GM12878 (cell line): Measurements from ENCODE around the gene TPM4. TPM values are rescaled to one million over a fixed set of nuclear protein-coding genes. Genes with fewer than 3 reads are reported as not detected.

Source experiments
- ATAC-seq: fragments of 200-7000 bp; cut with Tn5 transposase; 3 replicates; pipeline ENCODE4 v1.9.1; 2020; ENCODE audit warnings: mild to moderate bottlenecking, moderate library complexity
- BruUV-seq: library from RNA; stranded (reverse); fragments of 400-500 nt; replicated peaks from 2 replicates; lab custom pipeline; 2021; lab: Mats Ljungman, UMichigan
- CTCF ChIA-PET: fragments of 300-600 bp; sonication (Branson Sonifier 250); formaldehyde crosslinking; extraction: SDS; loops from one replicate; lab custom pipeline; 2021; ENCODE audit warnings: inconsistent platforms; lab: Yijun Ruan, JAX
- POLR2A ChIA-PET: fragments of 350-600 bp; formaldehyde crosslinking; extraction: SDS; loops from one replicate; lab custom pipeline; 2021; ENCODE audit warnings: inconsistent platforms; lab: Charles Lee
- RAD21 ChIA-PET: fragments of 300-600 bp; sonication (Branson Sonifier 250); formaldehyde crosslinking; loops from one replicate; lab custom pipeline; 2023; ENCODE audit warnings: antibody characterized with exemption; ENCODE audit not compliant: unreplicated experiment; lab: Charles Lee
- SMC1A ChIA-PET: fragments of 300-600 bp; sonication (Branson Sonifier 250); formaldehyde crosslinking; loops from one replicate; lab custom pipeline; 2023; ENCODE audit not compliant: unreplicated experiment, uncharacterized antibody; lab: Charles Lee
- DNase-seq: peaks from one replicate; pipeline ENCODE4 v3.0.0-alpha.2; 2011; ENCODE audit warnings: low read depth, low spot score
- FAIRE-seq: peaks from 3 replicates; lab custom pipeline; 2011; peaks lifted over from hg19 to GRCh38; lab: Jason Lieb, UNC
- H2AFZ ChIP-seq: 2 replicates; pipeline ENCODE4 v1.6.0; 2011; ENCODE audit warnings: low read depth, low read length, control low read depth; ENCODE audit not compliant: control insufficient read depth
- H3K27ac ChIP-seq: 2 replicates; pipeline ENCODE4 v1.5.1; 2011; ENCODE audit warnings: control low read depth; ENCODE audit not compliant: control insufficient read depth, insufficient read depth
- H3K27me3 ChIP-seq, 2 experiments: replicated peaks in 1 of 2; 2 replicates each; pipeline versions ENCODE4 v1.6.0 to v1.6.1; 2011; ENCODE audit warnings: low read length in 1 of 2; ENCODE audit not compliant: control insufficient read depth in 2 of 2, insufficient read depth in 2 of 2
- H3K36me3 ChIP-seq, 2 experiments: 2 replicates each; pipeline ENCODE4 v1.5.1; 2011; ENCODE audit warnings: low read length in 1 of 2; ENCODE audit not compliant: control insufficient read depth in 2 of 2, insufficient read depth in 2 of 2
- H3K4me1 ChIP-seq: 2 replicates; pipeline ENCODE4 v1.6.1; 2011; ENCODE audit warnings: mild to moderate bottlenecking, low read length, moderate library complexity, mixed read lengths; ENCODE audit not compliant: control insufficient read depth, insufficient read depth
- H3K4me2 ChIP-seq: 2 replicates; pipeline ENCODE4 v1.6.0; 2011; ENCODE audit warnings: control low read depth; ENCODE audit not compliant: control insufficient read depth, insufficient read depth
- H3K4me3 ChIP-seq: fragments of 200-600 bp; sonication (generic); 2 replicates; pipeline ENCODE4 v1.5.1; 2016
- H3K79me2 ChIP-seq: 2 replicates; pipeline ENCODE4 v1.6.0; 2011; ENCODE audit warnings: low read length; ENCODE audit not compliant: control insufficient read depth, insufficient read depth
- H3K9ac ChIP-seq: 2 replicates; pipeline ENCODE4 v1.8.0; 2011; ENCODE audit warnings: low read length, control low read depth, mixed read lengths; ENCODE audit not compliant: control insufficient read depth, insufficient read depth
- H3K9me3 ChIP-seq: replicated peaks from 3 replicates; pipeline ENCODE4 v1.5.1; 2011; ENCODE audit warnings: mild to moderate bottlenecking, low read length; ENCODE audit not compliant: control insufficient read depth, insufficient read depth
- H4K20me1 ChIP-seq: 2 replicates; pipeline ENCODE4 v1.6.0; 2011; ENCODE audit not compliant: control insufficient read depth, insufficient read depth
- BCL11A ChIP-seq: IDR thresholded peaks from 2 replicates; pipeline ENCODE4 v1.6.1; 2011; ENCODE audit warnings: low read depth, low read length
- CBX3 ChIP-seq: fragments of 200-600 bp; sonication (generic); IDR thresholded peaks from 2 replicates; pipeline ENCODE4 v1.6.1; 2016; ENCODE audit warnings: low read depth, borderline replicate concordance
- HDGF ChIP-seq: fragments of 450-650 bp; IDR thresholded peaks from 2 replicates; pipeline ENCODE4 v1.6.1; 2016; ENCODE audit warnings: antibody characterized with exemption
- MEF2B ChIP-seq: fragments of 450-650 bp; IDR thresholded peaks from 2 replicates; pipeline ENCODE4 v1.6.1; 2018; ENCODE audit warnings: mild to moderate bottlenecking, moderate library complexity; ENCODE audit not compliant: partially characterized antibody, poor library complexity, severe bottlenecking
- MTA2 ChIP-seq: fragments of 450-650 bp; IDR thresholded peaks from 2 replicates; pipeline ENCODE4 v1.6.1; 2016; ENCODE audit warnings: low read depth, mild to moderate bottlenecking, moderate library complexity
- NFIC ChIP-seq: IDR thresholded peaks from 2 replicates; pipeline ENCODE4 v1.6.1; 2012; ENCODE audit warnings: low read depth, mild to moderate bottlenecking, inconsistent platforms, low read length, moderate library complexity
- NFYA ChIP-seq: IDR thresholded peaks from 2 replicates; pipeline ENCODE4 v1.6.1; 2011; ENCODE audit warnings: low read depth, mild to moderate bottlenecking, low read length, improper control_type of control experiment, borderline replicate concordance
- NFYB ChIP-seq: IDR thresholded peaks from 2 replicates; pipeline ENCODE4 v1.6.1; 2011; ENCODE audit warnings: low read depth, mild to moderate bottlenecking, low read length, improper control_type of control experiment, moderate library complexity; ENCODE audit not compliant: insufficient read depth
- NRF1 ChIP-seq: conservative IDR thresholded peaks from 2 replicates; pipeline ENCODE4 v1.6.1; 2011; ENCODE audit warnings: mild to moderate bottlenecking, low read depth, low read length, improper control_type of control experiment
- POLR2AphosphoS2 ChIP-seq: IDR thresholded peaks from 2 replicates; pipeline ENCODE4 v1.6.1; 2011; ENCODE audit warnings: low read depth, mild to moderate bottlenecking, low read length, improper control_type of control experiment, moderate library complexity
- POU2F2 ChIP-seq: IDR thresholded peaks from 3 replicates; pipeline ENCODE4 v1.6.1; 2011; ENCODE audit warnings: low read depth, mild to moderate bottlenecking, low read length, borderline replicate concordance
- RBBP5 ChIP-seq: fragments of 200-600 bp; sonication (generic); conservative IDR thresholded peaks from 2 replicates; pipeline ENCODE4 v1.6.1; 2016
- RCOR1 ChIP-seq: conservative IDR thresholded peaks from 2 replicates; pipeline ENCODE4 v1.6.1; 2012; ENCODE audit warnings: low read depth, low read length, improper control_type of control experiment
- SIX5 ChIP-seq: IDR thresholded peaks from 2 replicates; pipeline ENCODE4 v1.6.1; 2011; ENCODE audit warnings: mild to moderate bottlenecking, low read depth, low read length, moderate library complexity; ENCODE audit not compliant: severe bottlenecking
- SMAD1 ChIP-seq: fragments of 450-650 bp; IDR thresholded peaks from 2 replicates; pipeline ENCODE4 v1.6.1; 2018; ENCODE audit warnings: mild to moderate bottlenecking, low read depth; ENCODE audit not compliant: partially characterized antibody
- SMARCA5 ChIP-seq: fragments of 450-650 bp; IDR thresholded peaks from 2 replicates; pipeline ENCODE4 v1.6.1; 2017; ENCODE audit warnings: mild to moderate bottlenecking
- SP1 ChIP-seq: IDR thresholded peaks from one replicate; pipeline ENCODE4 v1.6.1; 2011; ENCODE audit warnings: low read depth, low read length
- SREBF1 ChIP-seq: IDR thresholded peaks from 2 replicates; pipeline ENCODE4 v1.6.1; 2012; ENCODE audit warnings: mild to moderate bottlenecking, low read length
- SREBF2 ChIP-seq: IDR thresholded peaks from 2 replicates; pipeline ENCODE4 v1.6.1; 2012; ENCODE audit warnings: mild to moderate bottlenecking, low read length
- WRNIP1 ChIP-seq: IDR thresholded peaks from 2 replicates; pipeline ENCODE4 v1.6.1; 2011; ENCODE audit warnings: low read depth, low read length, improper control_type of control experiment, borderline replicate concordance
- ZNF384 ChIP-seq: IDR thresholded peaks from 2 replicates; pipeline ENCODE4 v1.6.1; 2012; ENCODE audit warnings: low read depth, mild to moderate bottlenecking, low read length, improper control_type of control experiment, borderline replicate concordance
- WGBS: methylation state at CpG from one replicate; pipeline ENCODE4 v1.1.6; 2016; ENCODE audit warnings: low lambda C conversion rate; ENCODE audit not compliant: insufficient replicate concordance, insufficient coverage; ENCODE audit errors: missing lambda C conversion rate; 5-methylcytosine and 5-hydroxymethylcytosine counted together
- in situ Hi-C: fragments of 300-500 bp; cut with MboI; formaldehyde crosslinking; loops from 9 replicates; pipeline ENCODE4 v1.14.3; 2018; ENCODE audit warnings: mixed read lengths
- intact Hi-C: fragments of 100-400 bp; cut with micrococcal nuclease; formaldehyde crosslinking; loops from one replicate; pipeline ENCODE4 v1.14.2; 2022; ENCODE audit not compliant: unreplicated experiment
- polyA plus RNA-seq, 11 experiments: library from polyadenylated mRNA; depleted of rRNA in 4 of 11; unstranded in 6 of 11; stranded (reverse) in 5 of 11; fragments of >200 nt; fragmentation: Nextera tagmentation in 4 of 11; fragmentation: Illumina TruSeq in 1 of 11; extraction: Ambion mirVana in 4 of 11; extraction: Trizol in 1 of 11; gene quantifications; 1 replicate in 1 of 11; 2 replicates in 10 of 11; pipeline versions ENCODE4 v1.2.1 to v1.2.3, GENCODE V29; 2011 to 2016; ENCODE audit warnings: inconsistent platforms in 2 of 11, missing spikeins in 2 of 11, low read depth in 1 of 11
- total RNA-seq, 4 experiments: library from RNA; depleted of rRNA in 3 of 4; stranded (reverse); fragments of >200 nt in 3 of 4; fragmentation: Illumina TruSeq in 1 of 4; extraction: Trizol in 1 of 4; gene quantifications; 2 replicates each; pipeline versions ENCODE4 v1.2.1 to v1.2.3, GENCODE V29; 2013 to 2021
- TF ChIP-seq, protein P1 (sequence below): IDR thresholded peaks from 2 replicates; pipeline ENCODE4 v1.6.1; 2012; ENCODE audit warnings: low read length, inconsistent platforms

Gene TPM4
- total and polyA plus RNA-seq, 10 of the 15 experiments (the other 5 are each of a cell fraction or from before 2014, with no cell fraction given) = 183 to 620 (median 407) TPM

DNA sequence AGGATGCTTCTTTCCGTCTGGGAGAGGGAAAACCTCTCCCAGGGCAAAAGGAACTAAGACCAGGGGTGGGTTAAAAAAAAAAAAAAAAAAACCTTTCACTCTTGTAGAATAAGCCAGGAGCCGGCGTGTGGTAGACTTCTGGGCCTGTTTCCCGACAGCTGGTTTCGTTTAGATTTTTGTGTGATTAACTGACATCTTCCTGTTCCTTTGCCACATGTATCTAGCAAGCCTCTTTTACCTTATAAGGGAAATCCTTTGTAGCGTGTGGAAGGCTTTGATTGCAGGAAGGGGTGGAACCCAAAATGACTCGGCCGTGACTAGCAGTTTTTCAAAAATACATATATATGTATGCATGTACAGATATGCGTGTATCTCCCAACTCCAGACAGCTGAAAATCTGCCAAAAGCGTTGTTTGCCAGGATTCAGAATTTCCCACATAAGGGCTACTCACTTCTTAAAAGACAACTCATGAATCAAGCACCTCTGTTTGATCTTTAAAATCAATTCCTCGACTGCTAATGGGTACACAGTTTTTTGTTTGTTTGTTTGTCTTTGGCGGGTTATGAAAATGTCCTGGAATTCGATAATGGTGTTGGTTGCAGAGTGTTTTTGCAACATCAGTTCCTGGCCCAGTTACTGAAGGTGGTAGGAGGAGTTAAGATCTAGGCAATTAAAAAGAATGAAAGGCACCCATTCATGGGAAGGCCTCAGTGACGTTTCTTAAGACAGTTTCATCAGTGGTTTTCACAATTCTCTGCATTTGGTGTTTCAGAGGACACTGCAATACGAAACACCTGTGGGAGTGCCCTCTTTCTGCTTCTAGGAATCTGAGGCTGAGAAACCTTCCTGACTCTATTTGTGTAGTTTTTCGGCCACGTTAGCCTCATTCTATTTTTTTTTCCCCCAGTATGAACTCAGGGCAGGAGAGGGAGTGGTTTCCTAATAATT is 2.7 kb downstream of the TPM4 start:
- in situ Hi-C loops (no loop called here), intact Hi-C loops (loop anchor here (2.0 to 5.0 kb wide), 4 partner anchors 32 to 508 kb away; partner anchors contain the start of gene RAB8A)
- ChIA-PET CTCF (interaction anchor here (1.7 to 3.8 kb wide), 2 partner anchors 32 to 38 kb away, joined by 11 to 26 read pairs; no protein-coding TSS in a partner anchor), RAD21 (interaction anchor here (0.8 to 1.9 kb wide), 6 partner anchors 8 to 101 kb away, joined by 3 to 7 read pairs (median 4); partner anchors contain the start of gene HSH2D), POLR2A (interaction anchor here (0.6 to 4.1 kb wide), 6 partner anchors 11 to 181 kb away, joined by 3 to 36 read pairs (median 5); partner anchors contain the start of gene HSH2D), SMC1A (interaction anchor here (1.0 to 2.2 kb wide), 6 partner anchors 32 to 118 kb away, joined by 3 to 9 read pairs (median 6); partner anchors contain the start of genes AP1M1 and RAB8A)
- Histone ChIP-seq H3K27ac (peak overlapping the region; percentile 99), H3K4me1 (peaks cover 38% of the 10 kb centered on the region), H3K9me3 (no peaks in the 10 kb centered on the region), H3K4me2 (peak overlapping the region; percentile 87), H3K36me3 (peaks cover 15 to 29% of the 10 kb centered on the region in 2 experiments), H2AFZ (no peak overlapping the region), H3K4me3 (peak overlapping the region; percentile 92), H3K27me3 (no peaks in the 10 kb centered on the region), H3K9ac (peak overlapping the region; percentile 99), H3K79me2 (peaks cover 90% of the 10 kb centered on the region), H4K20me1 (peaks cover under 1% of the 10 kb centered on the region; the same call in 1 of the 2 replicates)
- TSS peak; percentile 60 for BruUV-seq
- DNase-seq (peak; percentile 94), FAIRE-seq (peak; percentile 52), ATAC-seq (peak; percentile 57)
- 2% methylated on average over 17 of the region's 17 CpGs for WGBS
- TF ChIP-seq RCOR1 (no peak), BCL11A (peak; percentile 45; the same call in 1 of the 2 replicates), POU2F2 (peak; percentile 70), MTA2 (peak; percentile 70), WRNIP1 (no peak), SREBF2 (no peak), CBX3 (no peak), NFYA (no peak), SREBF1 (no peak), SMARCA5 (peak; percentile 79), HDGF (no peak), MEF2B (peak; percentile 22), SMAD1 (peak; percentile 71), POLR2AphosphoS2 (peak; percentile 67; the same call in 1 of the 2 replicates), RBBP5 (no peak), SP1 (peak; percentile 6), NFYB (peak; percentile 39; the same call in 1 of the 2 replicates), NRF1 (no peak), ZNF384 (peak; percentile 91), SIX5 (no peak), NFIC (peak; percentile 54)
- TF ChIP-seq, protein P1, sequence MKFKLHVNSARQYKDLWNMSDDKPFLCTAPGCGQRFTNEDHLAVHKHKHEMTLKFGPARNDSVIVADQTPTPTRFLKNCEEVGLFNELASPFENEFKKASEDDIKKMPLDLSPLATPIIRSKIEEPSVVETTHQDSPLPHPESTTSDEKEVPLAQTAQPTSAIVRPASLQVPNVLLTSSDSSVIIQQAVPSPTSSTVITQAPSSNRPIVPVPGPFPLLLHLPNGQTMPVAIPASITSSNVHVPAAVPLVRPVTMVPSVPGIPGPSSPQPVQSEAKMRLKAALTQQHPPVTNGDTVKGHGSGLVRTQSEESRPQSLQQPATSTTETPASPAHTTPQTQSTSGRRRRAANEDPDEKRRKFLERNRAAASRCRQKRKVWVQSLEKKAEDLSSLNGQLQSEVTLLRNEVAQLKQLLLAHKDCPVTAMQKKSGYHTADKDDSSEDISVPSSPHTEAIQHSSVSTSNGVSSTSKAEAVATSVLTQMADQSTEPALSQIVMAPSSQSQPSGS = peak; percentile 56
